Colonic mucosa (tissue), 4 donors: ENCODE data around the gene KRT13. TPM values are rescaled to one million over a fixed set of nuclear protein-coding genes. Genes with fewer than 3 reads are reported as not detected.

Source experiments
- DNase-seq: peaks from one replicate; pipeline ENCODE4 v3.0.0-alpha.2; 2020
- H3K27ac ChIP-seq: fragments of 200-600 bp; one replicate; pipeline ENCODE4 v1.8.0; 2021
- H3K27me3 ChIP-seq: fragments of 200-600 bp; one replicate; pipeline ENCODE4 v1.8.0; 2021
- H3K36me3 ChIP-seq: fragments of 200-600 bp; one replicate; pipeline ENCODE4 v1.8.0; 2021
- H3K4me1 ChIP-seq: fragments of 200-600 bp; one replicate; pipeline ENCODE4 v1.8.0; 2021; ENCODE audit warnings: mild to moderate bottlenecking
- H3K4me3 ChIP-seq: fragments of 200-600 bp; one replicate; pipeline ENCODE4 v1.8.0; 2021
- H3K9ac ChIP-seq, 2 donors: one replicate each; pipeline ENCODE4 v1.7.0; 2013; ENCODE audit warnings: control low read depth in 2 of 2, low read depth in 2 of 2, low read length in 2 of 2
- H3K9me3 ChIP-seq: fragments of 200-600 bp; one replicate; pipeline ENCODE4 v1.8.0; 2021
- CTCF ChIP-seq: fragments of 200-600 bp; IDR thresholded peaks from one replicate; pipeline ENCODE4 v1.8.0; 2022; ENCODE audit warnings: antibody characterized with exemption, mild to moderate bottlenecking
- intact Hi-C: fragments of 100-400 bp; cut with DNase I; formaldehyde crosslinking; loops from one replicate; pipeline ENCODE4 v1.14.1; 2022
- total RNA-seq, 2 donors: library from RNA; stranded (reverse); fragmentation: NEBNext Ultra II Directional in 1 of 2; extraction: Animal tissue kit (Norgen Biotek cat#: 25700) in 1 of 2; gene quantifications; one replicate each; pipeline ENCODE4 v1.2.1, GENCODE V29; 2021
- donor health status: healthy.
- donor health status: DM: no; HTN: no; CAD: no.
- donor health status: DM: no; HTN: no; CAD: no.

Gene KRT13
- total RNA-seq, 2 donors from 2014 or later = 0.25 TPM; not detected in 1

GRCh38 chr17:41531993-41532392 is 26.6 kb upstream of the KRT13 start:
- TF ChIP-seq CTCF = no peak
- no peak overlapping the region for H3K4me3 ChIP-seq
- H3K27ac ChIP-seq = no peak overlapping the region
- no peaks in the 10 kb centered on the region for H3K36me3 ChIP-seq
- peaks cover 15% of the 10 kb centered on the region for H3K27me3 ChIP-seq
- no peak for DNase-seq
- H3K4me1 ChIP-seq = peaks cover 4% of the 10 kb centered on the region
- intact Hi-C loops = no loop called here
- H3K9me3 ChIP-seq = no peaks in the 10 kb centered on the region
- H3K9ac ChIP-seq = no peak overlapping the region

DNA sequence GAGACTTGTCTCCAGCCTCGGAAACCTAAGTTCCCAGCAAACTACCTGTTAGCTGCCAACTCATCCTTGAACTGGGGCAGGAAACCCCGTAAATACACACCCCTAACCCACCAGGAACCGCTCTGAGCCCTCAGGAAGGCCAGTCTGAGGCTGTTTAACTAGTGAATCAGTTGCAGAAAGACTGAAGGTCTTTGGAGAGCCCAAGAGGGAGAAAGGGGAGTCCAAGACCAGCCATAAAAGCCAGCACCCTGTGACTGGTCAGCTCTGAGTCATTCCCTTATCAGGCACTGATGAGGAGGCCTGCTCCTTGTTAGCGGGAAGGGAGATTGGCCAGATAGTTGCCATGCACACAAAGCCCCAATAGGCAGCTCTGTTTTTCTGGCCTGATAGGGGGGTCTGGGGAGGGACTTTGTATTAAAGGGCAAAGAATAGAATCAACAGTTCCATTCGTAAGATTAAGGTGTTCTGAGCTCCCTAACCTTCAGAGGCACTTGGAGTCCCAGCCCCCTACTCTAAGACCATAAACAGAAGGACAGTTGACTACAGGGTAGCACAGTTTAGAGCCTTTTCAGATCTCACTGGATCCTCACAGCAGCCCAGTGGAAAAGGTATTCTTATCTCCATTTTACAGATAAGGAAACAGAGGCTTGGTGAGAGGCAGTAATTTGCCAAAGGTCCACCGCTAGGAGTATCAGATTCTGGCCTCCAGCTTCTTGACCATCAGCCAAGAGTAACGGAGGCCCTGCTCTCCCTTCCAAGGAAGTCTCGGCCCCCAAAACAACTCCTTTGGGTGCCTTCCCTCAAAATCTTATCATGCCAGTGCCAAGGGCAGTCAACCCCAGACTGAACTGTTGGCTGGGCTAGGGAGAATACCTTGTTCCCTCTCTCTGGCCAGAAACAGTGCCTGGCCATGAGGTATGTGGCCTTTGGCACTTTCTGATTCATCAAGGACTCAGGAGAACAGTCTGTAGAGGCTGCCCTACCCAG is 24.9 kb upstream of the KRT13 start:
- Histone ChIP-seq H3K27ac (peak overlapping the region; percentile 88), H3K9ac (peak overlapping the region in 1 of 2 donors; percentile 92), H3K27me3 (peaks cover 15% of the 10 kb centered on the region), H3K4me1 (no peaks in the 10 kb centered on the region), H3K9me3 (no peaks in the 10 kb centered on the region), H3K36me3 (no peaks in the 10 kb centered on the region), H3K4me3 (no peak overlapping the region)
- no peak for TF ChIP-seq CTCF
- DNase-seq = peak; percentile 65
- intact Hi-C loops = no loop called here

- Histone ChIP-seq H3K27ac (peak overlapping the region; percentile 88), H3K36me3 (no peaks in the 10 kb centered on the region), H3K4me1 (peaks cover under 1% of the 10 kb centered on the region), H3K27me3 (peaks cover 15% of the 10 kb centered on the region), H3K4me3 (no peak overlapping the region), H3K9ac (peak overlapping the region in 1 of 2 donors; percentile 92), H3K9me3 (no peaks in the 10 kb centered on the region)
- intact Hi-C loops = no loop called here
- TF ChIP-seq CTCF = no peak
- no peak for DNase-seq
Observed at GRCh38 chr17:41529491-41529915, 24.1 kb upstream of the KRT13 start.

GRCh38 chr17:41528959-41529353 is 23.5 kb upstream of the KRT13 start:
- no peaks in the 10 kb centered on the region for H3K36me3 ChIP-seq
- H3K4me1 ChIP-seq = peaks cover 4% of the 10 kb centered on the region
- peak overlapping the region; percentile 68 for H3K4me3 ChIP-seq
- DNase-seq = peak; percentile 79
- TF ChIP-seq CTCF = no peak
- peak overlapping the region in 1 of 2 donors; percentile 92 for H3K9ac ChIP-seq
- peak overlapping the region; percentile 88 for H3K27ac ChIP-seq
- peaks cover 15% of the 10 kb centered on the region for H3K27me3 ChIP-seq
- intact Hi-C loops = no loop called here
- H3K9me3 ChIP-seq = no peaks in the 10 kb centered on the region

- H3K9ac ChIP-seq = peak overlapping the region; percentile 88 to 92
Observed at GRCh38 chr17:41527063-41528023, 21.9 kb upstream of the KRT13 start.

More at GRCh38 chr17:41527063-41528023, 21.9 kb upstream of the KRT13 start:
- H3K27ac ChIP-seq = peak overlapping the region; percentile 88
- H3K4me1 ChIP-seq = peaks cover 10% of the 10 kb centered on the region
- H3K36me3 ChIP-seq = no peaks in the 10 kb centered on the region
- no peak for TF ChIP-seq CTCF
- H3K9me3 ChIP-seq = no peaks in the 10 kb centered on the region
- H3K27me3 ChIP-seq = peaks cover 15% of the 10 kb centered on the region
- H3K4me3 ChIP-seq = peak overlapping the region; percentile 68
- intact Hi-C loops = no loop called here
- DNase-seq = peak; percentile 81
